Aorta (tissue), 5 donors: ENCODE data around the gene PCED1B. TPM values are rescaled to one million over a fixed set of nuclear protein-coding genes. Genes with fewer than 3 reads are reported as not detected.

Source experiments
- ATAC-seq: fragments of 200-7000 bp; cut with Tn5 transposase; one replicate; pipeline ENCODE4 v1.9.1; 2022; ENCODE audit warnings: moderate library complexity; ENCODE audit not compliant: low FRiP score
- DNase-seq, 2 donors: peaks; one replicate each; pipeline ENCODE4 v3.0.0-alpha.2; 2020
- H3K27ac ChIP-seq, 2 donors: one replicate each; pipeline ENCODE4 v1.5.1; 2013; ENCODE audit warnings: low read length in 2 of 2, mild to moderate bottlenecking in 2 of 2, moderate library complexity in 2 of 2, control low read depth in 1 of 2, inconsistent platforms in 1 of 2, low read depth in 1 of 2
- H3K27me3 ChIP-seq, 2 donors: one replicate each; pipeline ENCODE4 v1.6.1; 2013; ENCODE audit warnings: control low read depth in 1 of 2, low read length in 1 of 2, mild to moderate bottlenecking in 1 of 2, moderate library complexity in 1 of 2; ENCODE audit not compliant: insufficient read depth in 2 of 2, control insufficient read depth in 1 of 2
- H3K36me3 ChIP-seq, 2 donors: one replicate each; pipeline ENCODE4 v1.6.1; 2013; ENCODE audit warnings: control low read depth in 1 of 2, low read length in 1 of 2, mild to moderate bottlenecking in 1 of 2; ENCODE audit not compliant: insufficient read depth in 2 of 2, control insufficient read depth in 1 of 2
- H3K4me1 ChIP-seq, 2 donors: one replicate each; pipeline ENCODE4 v1.6.1; 2013; ENCODE audit warnings: low read length in 2 of 2, control low read depth in 1 of 2, mild to moderate bottlenecking in 1 of 2, moderate library complexity in 1 of 2; ENCODE audit not compliant: insufficient read depth in 2 of 2, control insufficient read depth in 1 of 2
- H3K4me3 ChIP-seq, 2 donors: one replicate each; pipeline ENCODE4 v1.5.1; 2013; ENCODE audit warnings: low read length in 2 of 2, control low read depth in 1 of 2, mild to moderate bottlenecking in 1 of 2
- H3K9me3 ChIP-seq: one replicate; pipeline ENCODE4 v1.6.1; 2013; ENCODE audit warnings: mild to moderate bottlenecking, low read length; ENCODE audit not compliant: control insufficient read depth
- WGBS, 2 donors: extraction: QIAGEN DNeasy Blood & Tissue Kit; methylation state at CpG; one replicate each; pipeline ENCODE4 v1.1.7; 2013; 5-methylcytosine and 5-hydroxymethylcytosine counted together
- intact Hi-C, 2 donors: fragments of 100-400 bp; cut with DNase I; formaldehyde crosslinking; loops; one replicate each; pipeline versions ENCODE4 v1.14.2 to v1.15.0; 2022
- polyA plus RNA-seq, 2 donors: library from polyadenylated mRNA; stranded (reverse); fragments of 200-250 nt; gene quantifications; one replicate each; pipeline ENCODE4 v1.2.3, GENCODE V29; 2013
- total RNA-seq, 2 donors: library from RNA; stranded (reverse); fragmentation: NEBNext Ultra II Directional; extraction: Animal tissue kit (Norgen Biotek cat#: 25700); gene quantifications; one replicate each; pipeline ENCODE4 v1.2.1, GENCODE V29; 2021
- donor health status: healthy with polysubstance abuse.
- donor health status: Bipolar disorder and iron deficiency.
- donor health status: DM: no; HTN: no; CAD: no.
- donor health status: DM: no; HTN: no; CAD: no.
- donor health status: DM: yes; HTN: yes; CAD: no.

Gene PCED1B
- total and polyA plus RNA-seq, 4 donors, result 2.0 to 12.6 (median 11.6) TPM

DNA sequence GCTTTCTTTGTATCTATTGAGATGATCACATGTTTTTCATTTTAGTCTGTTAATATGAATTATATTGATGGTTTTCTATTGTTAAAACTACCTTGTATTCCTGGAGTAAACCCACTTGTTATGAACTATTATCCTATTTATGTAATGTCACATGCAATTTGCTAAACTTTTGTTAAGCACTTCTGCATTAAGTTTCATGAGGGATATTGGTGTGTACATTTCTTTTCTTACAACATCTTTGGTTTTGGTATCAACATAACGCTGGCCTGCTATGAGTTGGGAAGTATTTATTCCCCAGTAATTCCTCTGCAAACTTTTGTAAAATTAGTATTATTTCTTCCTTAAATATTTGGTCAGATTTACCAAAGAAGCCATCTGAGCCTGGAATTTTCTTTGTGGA is 46.8 kb downstream of the PCED1B start:
- no peaks in the 10 kb centered on the region for H3K27me3 ChIP-seq
- ATAC-seq (no peak), DNase-seq (no peak)
- intact Hi-C loops, result no loop called here
- 95% methylated on average over 1 of the region's 1 CpG for WGBS, 2 donors
- H3K27ac ChIP-seq, result no peak overlapping the region
- H3K4me1 ChIP-seq, result no peaks in the 10 kb centered on the region
- H3K9me3 ChIP-seq, result no peaks in the 10 kb centered on the region
- H3K36me3 ChIP-seq, result no peaks in the 10 kb centered on the region
- no peak overlapping the region for H3K4me3 ChIP-seq

DNA sequence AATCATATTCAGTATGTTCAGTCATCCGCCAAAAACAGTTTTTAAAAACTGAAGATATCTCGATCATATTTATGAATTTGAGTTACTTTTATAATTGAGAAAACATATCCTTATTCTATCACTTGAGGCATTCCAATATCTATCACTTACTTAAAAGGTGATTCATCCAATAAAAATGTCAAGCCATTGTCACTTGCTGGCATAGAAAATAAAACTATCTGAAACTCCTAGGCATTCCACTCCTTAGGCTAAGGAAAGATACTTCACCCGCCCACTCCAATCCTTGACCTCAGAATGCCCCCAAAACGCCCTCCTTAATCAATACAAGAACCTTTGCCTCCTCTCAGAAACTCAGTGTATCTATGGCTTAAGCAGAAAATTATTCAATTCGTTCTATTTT is 51.6 kb downstream of the PCED1B start:
- Histone ChIP-seq H3K9me3 (no peaks in the 10 kb centered on the region), H3K36me3 (no peaks in the 10 kb centered on the region), H3K27ac (no peak overlapping the region), H3K4me3 (no peak overlapping the region), H3K4me1 (no peaks in the 10 kb centered on the region), H3K27me3 (no peaks in the 10 kb centered on the region)
- WGBS, 2 donors, result 81 to 94% methylated on average over 5 of the region's 5 CpGs
- intact Hi-C loops, result no loop called here
- no peak for DNase-seq
- no peak for ATAC-seq

DNA sequence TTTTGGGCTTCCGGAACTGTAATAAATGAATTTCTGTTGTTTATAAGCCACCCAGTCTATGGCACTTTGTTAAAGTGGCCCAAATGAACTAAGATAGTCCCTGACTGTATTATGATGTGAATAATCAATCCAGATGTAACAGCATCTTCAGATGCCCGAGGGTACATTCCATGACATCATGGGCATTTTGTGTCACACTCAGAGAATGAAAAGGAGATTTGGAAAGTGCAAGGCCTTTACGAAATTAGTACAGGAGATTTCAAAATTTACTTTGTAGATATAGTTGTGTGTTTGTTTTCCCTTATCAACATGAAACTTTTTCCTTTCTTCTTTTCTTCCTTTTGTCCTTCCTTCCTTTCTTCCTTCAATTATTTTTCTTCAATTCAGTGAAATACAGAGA is 54.6 kb downstream of the PCED1B start:
- intact Hi-C loops, result no loop called here
- Histone ChIP-seq H3K36me3 (no peaks in the 10 kb centered on the region), H3K4me1 (no peaks in the 10 kb centered on the region), H3K9me3 (no peaks in the 10 kb centered on the region), H3K27me3 (no peaks in the 10 kb centered on the region), H3K4me3 (no peak overlapping the region), H3K27ac (no peak overlapping the region)
- ATAC-seq (no peak), DNase-seq (no peak)
- 88 to 91% methylated on average over 3 of the region's 3 CpGs for WGBS, 2 donors

DNA sequence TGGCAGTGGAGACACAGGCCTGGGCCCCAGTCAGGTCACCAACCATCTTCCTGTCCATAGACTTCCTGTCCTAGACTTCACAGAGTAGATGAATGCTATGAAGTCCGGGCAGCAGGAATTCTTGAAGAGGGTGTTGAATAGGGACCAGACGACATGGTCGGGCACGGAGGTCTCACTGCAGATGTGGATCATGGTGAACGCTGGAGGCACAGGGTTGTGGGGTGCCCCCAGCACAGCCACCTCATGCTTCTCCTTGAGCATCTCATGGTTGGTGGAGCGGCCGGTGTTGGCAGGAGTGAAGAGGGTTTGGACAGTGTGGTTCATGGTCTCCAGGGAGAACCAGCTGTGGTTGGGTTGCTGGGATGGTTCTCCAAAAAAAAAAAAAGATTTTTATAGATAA is 56.2 kb downstream of the PCED1B start:
- 96 to 98% methylated on average over 7 of the region's 7 CpGs for WGBS, 2 donors
- H3K27me3 ChIP-seq, result no peaks in the 10 kb centered on the region
- H3K4me1 ChIP-seq, result no peaks in the 10 kb centered on the region
- intact Hi-C loops, result no loop called here
- H3K4me3 ChIP-seq, result no peak overlapping the region
- ATAC-seq (no peak), DNase-seq (peak in 1 of 2 donors; percentile 30)
- no peak overlapping the region for H3K27ac ChIP-seq
- H3K9me3 ChIP-seq, result peaks cover 1% of the 10 kb centered on the region
- no peaks in the 10 kb centered on the region for H3K36me3 ChIP-seq

DNA sequence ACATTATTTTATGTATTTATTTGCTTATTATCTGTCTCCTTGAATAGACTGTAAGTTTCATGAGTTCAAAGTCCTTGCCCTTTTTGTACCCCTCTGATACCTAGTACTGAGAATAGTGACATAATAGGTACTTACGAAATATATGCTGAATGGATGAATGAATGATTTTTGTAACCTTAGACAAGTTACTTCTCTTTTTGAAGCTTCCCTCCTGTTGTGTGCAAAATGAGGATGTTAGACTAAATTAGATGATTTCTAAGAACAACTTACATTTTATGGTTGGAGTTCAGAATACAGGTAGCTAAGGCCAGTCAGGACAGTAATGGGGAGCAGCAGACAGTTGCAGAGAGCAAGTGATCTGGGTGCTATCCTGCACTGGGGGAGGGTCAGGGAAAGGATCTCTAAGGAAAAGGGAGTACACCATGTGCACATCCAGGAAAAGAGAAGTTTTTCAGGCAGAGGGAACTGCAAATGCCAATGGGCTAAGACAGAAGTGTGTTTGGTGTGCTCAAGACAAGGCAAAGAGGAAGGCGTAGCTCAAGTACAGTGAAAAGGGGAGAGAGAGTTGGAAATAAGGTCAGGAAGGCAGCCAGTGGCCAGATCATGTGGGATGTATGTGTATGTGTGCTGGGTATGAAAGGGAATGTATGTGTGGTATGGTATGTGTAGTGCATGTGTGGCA is 59.7 kb downstream of the PCED1B start:
- H3K27ac ChIP-seq, result no peak overlapping the region

DNA sequence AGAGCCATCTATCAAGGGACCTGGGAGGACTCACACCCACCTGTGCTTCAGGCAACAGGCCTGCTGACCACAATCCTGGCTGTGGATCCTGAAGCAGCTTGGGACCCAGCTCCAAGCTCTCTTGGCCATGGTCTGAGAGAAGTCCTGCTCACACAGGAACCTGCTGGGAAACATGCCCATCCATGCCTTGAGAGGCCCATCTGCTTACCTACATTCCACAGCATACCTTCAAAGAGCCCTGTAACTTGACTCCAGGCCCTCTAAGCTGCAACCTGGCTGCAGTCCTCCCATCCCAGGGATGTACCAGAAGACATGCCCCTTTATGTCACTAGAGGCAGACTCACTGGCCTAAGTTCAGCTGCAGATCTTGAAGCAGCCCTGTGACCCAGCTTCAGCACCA is 62.0 kb downstream of the PCED1B start:
- Histone ChIP-seq H3K4me3 (no peak overlapping the region), H3K9me3 (peaks cover 1% of the 10 kb centered on the region), H3K36me3 (no peaks in the 10 kb centered on the region), H3K4me1 (peaks cover 0 to 2% of the 10 kb centered on the region in 2 donors), H3K27me3 (no peaks in the 10 kb centered on the region), H3K27ac (no peak overlapping the region)
- no peak for DNase-seq
- no peak for ATAC-seq
- intact Hi-C loops, result loop anchor here in 1 of 2 donors (10.0 kb wide), 1 partner anchor 57 kb away; no protein-coding TSS in a partner anchor

More for the DNA sequence above, 59.7 kb downstream of the PCED1B start:
- intact Hi-C loops, result no loop called here
- 95 to 99% methylated on average over 2 of the region's 2 CpGs for WGBS, 2 donors
- Histone ChIP-seq H3K36me3 (no peaks in the 10 kb centered on the region), H3K4me1 (no peaks in the 10 kb centered on the region), H3K27me3 (no peaks in the 10 kb centered on the region), H3K4me3 (no peak overlapping the region), H3K9me3 (peaks cover 1% of the 10 kb centered on the region)
- ATAC-seq (no peak), DNase-seq (no peak)

DNA sequence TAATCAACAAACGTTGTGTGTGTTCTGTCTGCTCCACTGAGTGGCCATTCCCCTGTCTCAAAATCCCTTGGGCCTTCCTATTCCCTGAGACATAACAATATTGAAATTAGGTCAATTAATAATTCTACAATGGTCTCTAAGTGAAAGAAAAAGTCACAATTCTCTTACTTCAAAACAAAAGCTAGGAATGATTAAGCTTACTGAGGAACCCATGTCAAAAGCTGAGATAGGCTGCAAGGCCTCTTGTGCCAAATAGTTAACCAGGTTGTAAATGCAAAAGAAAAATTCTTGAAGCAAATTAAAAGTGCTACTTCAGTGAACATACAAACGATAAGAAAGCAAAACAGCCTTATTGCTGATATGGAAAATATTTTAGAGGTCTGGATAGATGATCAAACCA is 65.3 kb downstream of the PCED1B start:
- H3K27me3 ChIP-seq, result no peaks in the 10 kb centered on the region
- peaks cover 1 to 7% of the 10 kb centered on the region in 2 donors for H3K4me1 ChIP-seq
- ATAC-seq, result no peak
- no peaks in the 10 kb centered on the region for H3K9me3 ChIP-seq
- H3K36me3 ChIP-seq, result no peaks in the 10 kb centered on the region
- H3K27ac ChIP-seq, result no peak overlapping the region
- intact Hi-C loops, result loop anchor here in 1 of 2 donors (10.0 kb wide), 1 partner anchor 60 kb away; no protein-coding TSS in a partner anchor
- DNase-seq, result no peak
- H3K4me3 ChIP-seq, result no peak overlapping the region
- 60 to 78% methylated on average over 2 of the region's 2 CpGs for WGBS, 2 donors

DNA sequence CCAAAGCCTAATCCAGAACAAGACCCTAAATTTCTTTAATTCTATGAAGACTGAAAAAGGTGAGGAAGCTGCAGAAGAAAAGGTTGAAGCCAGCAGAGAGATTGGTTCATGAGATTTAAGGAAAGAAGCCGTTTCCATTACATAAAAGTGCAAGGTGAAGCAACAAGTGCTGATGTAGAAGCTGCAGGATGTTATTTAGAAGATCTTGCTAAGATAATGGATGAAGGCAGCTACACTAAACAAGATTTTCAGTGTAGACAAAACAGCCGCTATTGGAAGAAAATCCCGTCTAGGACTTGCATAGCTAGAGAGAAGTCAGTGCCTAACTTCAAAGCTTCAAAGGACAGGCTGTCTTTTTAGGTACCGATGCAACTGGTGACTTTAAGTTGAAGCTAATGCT is 65.8 kb downstream of the PCED1B start:
- H3K27ac ChIP-seq, result peak overlapping the region in 1 of 2 donors; percentile 28
- no peak for DNase-seq
- H3K4me1 ChIP-seq, result peaks cover 1 to 7% of the 10 kb centered on the region in 2 donors
- H3K27me3 ChIP-seq, result no peaks in the 10 kb centered on the region
- WGBS, 2 donors, result 88 to 93% methylated on average over 4 of the region's 4 CpGs
- no peak overlapping the region for H3K4me3 ChIP-seq
- H3K9me3 ChIP-seq, result no peaks in the 10 kb centered on the region
- ATAC-seq, result no peak
- H3K36me3 ChIP-seq, result no peaks in the 10 kb centered on the region
- intact Hi-C loops, result loop anchor here in 1 of 2 donors (10.0 kb wide), 1 partner anchor 60 kb away; no protein-coding TSS in a partner anchor

DNA sequence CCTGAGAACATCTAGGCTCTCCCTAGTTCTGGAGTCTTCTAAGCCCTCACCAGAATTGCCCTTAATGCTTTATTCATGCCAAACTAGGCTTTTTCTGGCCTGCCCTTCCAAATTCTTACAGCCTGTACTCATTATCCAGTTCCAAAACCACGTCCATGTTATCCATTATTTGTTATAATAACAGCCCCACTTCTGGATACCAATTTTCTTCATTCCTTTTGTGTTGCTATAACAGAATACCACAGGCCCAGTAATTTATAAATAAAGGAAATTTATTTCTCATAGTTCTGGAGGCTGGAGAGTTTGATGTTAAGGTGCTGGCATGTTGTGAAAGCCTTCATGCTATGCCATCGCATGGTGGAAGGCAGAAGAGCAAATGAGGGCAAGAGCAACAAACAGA is 68.3 kb downstream of the PCED1B start:
- WGBS, 2 donors, result 1 to 5% methylated on average over 2 of the region's 2 CpGs
- Histone ChIP-seq H3K4me1 (peaks cover 1 to 7% of the 10 kb centered on the region in 2 donors), H3K27me3 (no peaks in the 10 kb centered on the region), H3K36me3 (no peaks in the 10 kb centered on the region), H3K9me3 (no peaks in the 10 kb centered on the region), H3K4me3 (no peak overlapping the region), H3K27ac (peak overlapping the region in 1 of 2 donors; percentile 67)
- DNase-seq (no peak), ATAC-seq (no peak)
- intact Hi-C loops, result loop anchor here in 1 of 2 donors (10.0 kb wide), 1 partner anchor 63 kb away; no protein-coding TSS in a partner anchor
